ENCODE results near the gene ARHGEF26.

GRCh38 chr3:154130540-154130939 lies 9.3 kb downstream of the ARHGEF26 start:
- no peak for TF ChIP-seq CTCF (conservative IDR thresholded peaks at IDR 0.05 in 1 of 2, IDR thresholded peaks at IDR 0.05 in 1 of 2; ENCODE audit: extremely low read depth in 1 of 2, insufficient read depth in 1 of 2, low read depth in 1 of 2, low read length in 2 of 2)
- TF ChIP-seq EZH2 (IDR thresholded peaks at IDR 0.05; ENCODE audit: borderline replicate concordance, low read length): no peak

Measured in mammary epithelial cell (primary cell).